Measurements from ENCODE around the gene CCDC88C. TPM values are rescaled to one million over a fixed set of nuclear protein-coding genes. Genes with fewer than 3 reads are reported as not detected.
"Not testable (repeated sequence)": the region's sequence is repeated elsewhere in the genome, so short reads cannot be mapped to it uniquely, and the experiment has no call there.

The CCDC88C gene
- polyA plus RNA-seq, 6 donors from 2014 or later = 13.5 to 35.0 (median 15.8) TPM

GRCh38 chr14:91273273-91273884 lies 144.2 kb downstream of the CCDC88C start:
- no peak overlapping the region for H3K27ac Mint-ChIP-seq
- H3K27me3 Mint-ChIP-seq = no peaks in the 10 kb centered on the region
- H3K4me3 Mint-ChIP-seq = no peak overlapping the region
- H3K4me1 Mint-ChIP-seq = peaks cover 3 to 12% (median 5%) of the 10 kb centered on the region in 3 donors
- no peaks in the 10 kb centered on the region for H3K9me3 Mint-ChIP-seq
- DNase-seq (no peak), ATAC-seq (ENCODE audit: low read depth in 2 of 2) (no peak)
- H3K36me3 Mint-ChIP-seq = peaks cover 9 to 21% of the 10 kb centered on the region in 2 donors

GRCh38 chr14:91272341-91273272 lies 145.0 kb downstream of the CCDC88C start:
- Mint-ChIP-seq H3K27me3 (no peaks in the 10 kb centered on the region), H3K4me3 (no peak overlapping the region), H3K27ac (peak overlapping the region in 4 of 6 donors; percentile 5 to 84 (median 64)), H3K9me3 (no peaks in the 10 kb centered on the region), H3K4me1 (peaks cover 3 to 19% (median 5%) of the 10 kb centered on the region in 3 donors), H3K36me3 (peaks cover 13 to 28% of the 10 kb centered on the region in 2 donors)
- DNase-seq (no peak), ATAC-seq (ENCODE audit: low read depth in 2 of 2) (no peak)

- no peaks in the 10 kb centered on the region for H3K27me3 Mint-ChIP-seq
- no peaks in the 10 kb centered on the region for H3K9me3 Mint-ChIP-seq
- H3K4me1 Mint-ChIP-seq = peaks cover 3 to 23% (median 5%) of the 10 kb centered on the region in 3 donors
- no peak overlapping the region for H3K4me3 Mint-ChIP-seq
- ATAC-seq (ENCODE audit: low read depth in 2 of 2) (no peak), DNase-seq (no peak)
- peak overlapping the region in 1 of 6 donors; percentile 41 for H3K27ac Mint-ChIP-seq
- peaks cover 13 to 31% of the 10 kb centered on the region in 2 donors for H3K36me3 Mint-ChIP-seq
Measured at GRCh38 chr14:91271639-91272038, 146.0 kb downstream of the CCDC88C start.

GRCh38 chr14:91270619-91271018 lies 147.0 kb downstream of the CCDC88C start:
- no peaks in the 10 kb centered on the region for H3K9me3 Mint-ChIP-seq
- H3K27me3 Mint-ChIP-seq = no peaks in the 10 kb centered on the region
- no peak overlapping the region for H3K4me3 Mint-ChIP-seq
- H3K36me3 Mint-ChIP-seq = peaks cover 13 to 31% of the 10 kb centered on the region in 2 donors
- ATAC-seq (ENCODE audit: low read depth in 2 of 2) = no peak
- no peak for DNase-seq
- peaks cover 3 to 29% (median 8%) of the 10 kb centered on the region in 3 donors for H3K4me1 Mint-ChIP-seq
- peak overlapping the region in 3 of 6 donors; percentile 23 to 87 (median 70) for H3K27ac Mint-ChIP-seq

- Mint-ChIP-seq H3K9me3 (no peaks in the 10 kb centered on the region), H3K4me3 (no peak overlapping the region), H3K27me3 (no peaks in the 10 kb centered on the region), H3K4me1 (peaks cover 5 to 33% (median 10%) of the 10 kb centered on the region in 3 donors), H3K27ac (peak overlapping the region in 4 of 6 donors; percentile 23 to 87 (median 68)), H3K36me3 (peaks cover 13 to 31% of the 10 kb centered on the region in 2 donors)
- no peak for DNase-seq
- ATAC-seq (ENCODE audit: low read depth in 2 of 2) = no peak
Measured at GRCh38 chr14:91270188-91270587, 147.4 kb downstream of the CCDC88C start.

GRCh38 chr14:91269076-91269991 lies 148.3 kb downstream of the CCDC88C start:
- Mint-ChIP-seq H3K9me3 (no peaks in the 10 kb centered on the region), H3K27me3 (no peaks in the 10 kb centered on the region), H3K27ac (peak overlapping the region in 1 of 6 donors; percentile 66), H3K4me1 (peaks cover 10 to 36% (median 10%) of the 10 kb centered on the region in 3 donors), H3K4me3 (peak overlapping the region in 3 of 8 donors; percentile 37 to 56 (median 53)), H3K36me3 (peaks cover 13 to 31% of the 10 kb centered on the region in 2 donors)
- ATAC-seq (ENCODE audit: low read depth in 2 of 2) = no peak
- DNase-seq = no peak

GRCh38 chr14:91267965-91268437 lies 149.6 kb downstream of the CCDC88C start:
- H3K4me3 Mint-ChIP-seq = no peak overlapping the region

GRCh38 chr14:91266276-91266675 lies 151.3 kb downstream of the CCDC88C start:
- Mint-ChIP-seq H3K4me3 (peak overlapping the region in 2 of 8 donors; percentile 29 to 59), H3K4me1 (peaks cover 17 to 36% (median 24%) of the 10 kb centered on the region in 3 donors), H3K36me3 (peaks cover 5 to 24% of the 10 kb centered on the region in 2 donors), H3K27ac (peak overlapping the region in 1 of 6 donors; percentile 48), H3K27me3 (peaks cover 0 to 13% (median 0%) of the 10 kb centered on the region in 3 donors)
- not testable (repeated sequence) for ATAC-seq (ENCODE audit: low read depth in 2 of 2); H3K9me3 Mint-ChIP-seq; DNase-seq

More at GRCh38 chr14:91267965-91268437, 149.6 kb downstream of the CCDC88C start:
- Mint-ChIP-seq H3K27me3 (peaks cover 0 to 12% (median 0%) of the 10 kb centered on the region in 3 donors), H3K9me3 (no peaks in the 10 kb centered on the region), H3K36me3 (peaks cover 13 to 31% of the 10 kb centered on the region in 2 donors), H3K4me1 (peaks cover 18 to 36% (median 22%) of the 10 kb centered on the region in 3 donors), H3K27ac (peak overlapping the region in 3 of 6 donors; percentile 15 to 44 (median 34))
- ATAC-seq (ENCODE audit: low read depth in 2 of 2) (no peak), DNase-seq (no peak)

GRCh38 chr14:91265404-91265803 lies 152.2 kb downstream of the CCDC88C start:
- Mint-ChIP-seq H3K4me1 (peaks cover 15 to 36% (median 24%) of the 10 kb centered on the region in 3 donors), H3K27me3 (peaks cover 0 to 13% (median 0%) of the 10 kb centered on the region in 3 donors), H3K9me3 (peaks cover 0 to 4% (median 0%) of the 10 kb centered on the region in 7 donors), H3K4me3 (peak overlapping the region in 6 of 8 donors; percentile 43 to 83 (median 62)), H3K36me3 (peaks cover 5 to 24% of the 10 kb centered on the region in 2 donors), H3K27ac (peak overlapping the region in 3 of 6 donors; percentile 42 to 83 (median 48))
- no peak for DNase-seq
- ATAC-seq (ENCODE audit: low read depth in 2 of 2) = no peak

GRCh38 chr14:91264151-91265150 lies 153.2 kb downstream of the CCDC88C start:
- peak; percentile 60 to 69 for ATAC-seq (ENCODE audit: low read depth in 2 of 2)
- Mint-ChIP-seq H3K9me3 (peaks cover 0 to 4% (median 0%) of the 10 kb centered on the region in 7 donors), H3K4me3 (peak overlapping the region; percentile 35 to 90 (median 82)), H3K36me3 (peaks cover 5 to 21% of the 10 kb centered on the region in 2 donors), H3K27ac (peak overlapping the region; percentile 42 to 87 (median 60)), H3K27me3 (peaks cover 0 to 13% (median 0%) of the 10 kb centered on the region in 3 donors), H3K4me1 (peaks cover 15 to 32% (median 24%) of the 10 kb centered on the region in 3 donors)
- DNase-seq = no peak

- DNase-seq (no peak), ATAC-seq (ENCODE audit: low read depth in 2 of 2) (no peak)
- Mint-ChIP-seq H3K36me3 (peaks cover 4 to 10% of the 10 kb centered on the region in 2 donors), H3K27ac (peak overlapping the region in 3 of 6 donors; percentile 33 to 87 (median 48)), H3K27me3 (peaks cover 0 to 13% (median 0%) of the 10 kb centered on the region in 3 donors), H3K9me3 (peaks cover 0 to 4% (median 0%) of the 10 kb centered on the region in 7 donors), H3K4me1 (peaks cover 17 to 24% (median 18%) of the 10 kb centered on the region in 3 donors), H3K4me3 (peak overlapping the region; percentile 31 to 89 (median 78))
Measured at GRCh38 chr14:91263329-91263728, 154.3 kb downstream of the CCDC88C start.
